Neural cell (in vitro differentiated cells): ENCODE data around the gene RC3H2.
"Not testable (repeated sequence)": the region's sequence is repeated elsewhere in the genome, so short reads cannot be mapped to it uniquely, and the experiment has no call there.

ENCODE experiments used
- CTCF ChIP-seq: fragments of 450-650 bp; IDR thresholded peaks from 2 replicates; pipeline ENCODE4 v1.5.1; 2014; ENCODE audit warnings: antibody characterized with exemption, mild to moderate bottlenecking, moderate library complexity; ENCODE audit not compliant: poor library complexity, severe bottlenecking
- EP300 ChIP-seq: fragments of 450-650 bp; conservative IDR thresholded peaks from 2 replicates; pipeline ENCODE4 v1.6.1; 2014; ENCODE audit warnings: antibody characterized with exemption, mild to moderate bottlenecking, moderate library complexity; ENCODE audit not compliant: poor library complexity, severe bottlenecking
- EZH2 ChIP-seq: fragments of 200-600, 300-800 bp; shearing (Covaris generic), sonication (generic); IDR thresholded peaks from 2 replicates; pipeline ENCODE4 v1.6.1; 2014; ENCODE audit warnings: antibody characterized with exemption, low read length, borderline replicate concordance, mild to moderate bottlenecking; ENCODE audit not compliant: insufficient read depth, poor library complexity, severe bottlenecking
- MXI1 ChIP-seq: fragments of 450-650 bp; conservative IDR thresholded peaks from 2 replicates; pipeline ENCODE4 v1.6.1; 2014; ENCODE audit warnings: antibody characterized with exemption, mild to moderate bottlenecking; ENCODE audit not compliant: poor library complexity, severe bottlenecking
- POLR2AphosphoS5 ChIP-seq: IDR thresholded peaks from 2 replicates; pipeline ENCODE4 v1.6.1; 2012
- RAD21 ChIP-seq: fragments of 450-650 bp; conservative IDR thresholded peaks from 2 replicates; pipeline ENCODE4 v1.6.1; 2014; ENCODE audit warnings: antibody characterized with exemption, mild to moderate bottlenecking, moderate library complexity
- REST ChIP-seq: IDR thresholded peaks from 2 replicates; pipeline ENCODE4 v1.6.1; 2012; ENCODE audit warnings: borderline replicate concordance
- SMC3 ChIP-seq: fragments of 450-650 bp; conservative IDR thresholded peaks from 2 replicates; pipeline ENCODE4 v1.6.1; 2014; ENCODE audit warnings: antibody characterized with exemption, mild to moderate bottlenecking, moderate library complexity; ENCODE audit not compliant: poor library complexity
- TAF1 ChIP-seq: IDR thresholded peaks from 2 replicates; pipeline ENCODE4 v1.6.1; 2012; ENCODE audit warnings: low read depth

DNA sequence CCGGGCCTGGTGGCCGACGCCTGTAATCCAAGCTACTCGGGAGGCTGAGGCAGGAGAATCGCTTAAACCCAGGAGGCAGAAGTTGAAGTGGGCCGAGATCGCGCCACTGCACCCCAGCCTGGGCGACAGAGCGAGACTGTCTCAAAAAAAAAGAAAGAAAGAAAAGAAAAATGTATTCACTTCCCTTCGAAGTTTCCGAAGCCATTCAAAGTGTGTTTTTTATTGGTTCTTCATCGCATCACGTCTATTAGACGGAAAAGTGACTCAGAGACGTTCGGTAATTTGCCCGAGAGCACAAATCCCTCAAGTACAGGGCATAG is 76.2 kb downstream of the RC3H2 start:
- not testable (repeated sequence) for TF ChIP-seq CTCF, EP300, TAF1, SMC3, POLR2AphosphoS5, EZH2, MXI1, RAD21, REST
